RWPE2 (cell line): ENCODE results near the gene CHST12.
"Not testable (repeated sequence)": the region's sequence is repeated elsewhere in the genome, so short reads cannot be mapped to it uniquely, and the experiment has no call there.

Experiments
- ATAC-seq: fragments of 200-7000 bp; cut with Tn5 transposase; 3 replicates; pipeline ENCODE4 v1.9.1; 2021; ENCODE audit warnings: low read depth
- DNase-seq: peaks from one replicate; pipeline ENCODE4 v3.0.0-alpha.2; 2020; ENCODE audit warnings: low spot score
- H3K27ac ChIP-seq: fragments of 450-650 bp; 2 replicates; pipeline ENCODE4 v1.5.1; 2017; ENCODE audit warnings: mild to moderate bottlenecking; ENCODE audit not compliant: poor library complexity, severe bottlenecking
- H3K27me3 ChIP-seq: fragments of 250-450 bp; sonication (Bioruptor Pico); 2 replicates; pipeline ENCODE4 v1.5.1; 2021; ENCODE audit warnings: mild to moderate bottlenecking, moderate library complexity; ENCODE audit not compliant: insufficient read depth, poor library complexity, severe bottlenecking
- H3K36me3 ChIP-seq: fragments of 250-450 bp; sonication (Bioruptor Pico); 2 replicates; pipeline ENCODE4 v1.5.1; 2020; ENCODE audit warnings: low read depth, mild to moderate bottlenecking, moderate library complexity
- H3K4me1 ChIP-seq: fragments of 250-450 bp; sonication (Bioruptor Pico); 2 replicates; pipeline ENCODE4 v1.5.1; 2021; ENCODE audit warnings: mild to moderate bottlenecking, moderate library complexity; ENCODE audit not compliant: insufficient read depth, poor library complexity, severe bottlenecking
- H3K4me3 ChIP-seq: fragments of 250-450 bp; sonication (Bioruptor Pico); 2 replicates; pipeline ENCODE4 v1.5.1; 2021; ENCODE audit warnings: mild to moderate bottlenecking, moderate library complexity; ENCODE audit not compliant: severe bottlenecking
- H3K9me3 ChIP-seq: fragments of 250-450 bp; sonication (Bioruptor Pico); 2 replicates; pipeline ENCODE4 v1.5.1; 2021; ENCODE audit warnings: mild to moderate bottlenecking, moderate library complexity; ENCODE audit not compliant: severe bottlenecking
- TF ChIP-seq, protein P1 (sequence below): fragments of 450-650 bp; IDR thresholded peaks from one replicate; pipeline ENCODE4 v1.5.1; 2017; ENCODE audit warnings: mild to moderate bottlenecking, moderate library complexity; ENCODE audit not compliant: poor library complexity, severe bottlenecking

The CHST12 gene

DNA sequence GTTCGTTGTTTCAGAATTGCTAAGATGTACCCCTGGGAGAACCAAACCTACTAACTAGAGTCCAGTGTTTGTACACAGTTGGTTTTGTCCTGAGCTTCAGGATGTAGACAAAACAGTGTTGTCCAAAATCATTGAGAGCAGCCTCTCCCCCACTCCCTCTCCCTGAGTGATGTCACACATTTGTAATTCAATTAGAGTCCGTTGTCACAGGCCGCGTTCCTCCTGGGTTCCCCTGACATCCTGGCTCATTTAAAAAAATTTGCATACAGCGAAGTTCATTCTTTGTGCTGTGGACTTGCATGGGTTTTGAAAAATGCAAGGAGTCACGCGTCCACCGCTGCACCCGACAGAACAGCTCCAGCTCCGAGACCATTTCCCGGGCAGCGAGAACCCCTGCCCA is 62.5 kb downstream of the CHST12 start:
- H3K4me1 ChIP-seq, result peaks cover under 1% of the 10 kb centered on the region
- ATAC-seq, result no peak
- DNase-seq, result no peak
- no peaks in the 10 kb centered on the region for H3K36me3 ChIP-seq
- no peak overlapping the region for H3K4me3 ChIP-seq
- TF ChIP-seq, protein P1, sequence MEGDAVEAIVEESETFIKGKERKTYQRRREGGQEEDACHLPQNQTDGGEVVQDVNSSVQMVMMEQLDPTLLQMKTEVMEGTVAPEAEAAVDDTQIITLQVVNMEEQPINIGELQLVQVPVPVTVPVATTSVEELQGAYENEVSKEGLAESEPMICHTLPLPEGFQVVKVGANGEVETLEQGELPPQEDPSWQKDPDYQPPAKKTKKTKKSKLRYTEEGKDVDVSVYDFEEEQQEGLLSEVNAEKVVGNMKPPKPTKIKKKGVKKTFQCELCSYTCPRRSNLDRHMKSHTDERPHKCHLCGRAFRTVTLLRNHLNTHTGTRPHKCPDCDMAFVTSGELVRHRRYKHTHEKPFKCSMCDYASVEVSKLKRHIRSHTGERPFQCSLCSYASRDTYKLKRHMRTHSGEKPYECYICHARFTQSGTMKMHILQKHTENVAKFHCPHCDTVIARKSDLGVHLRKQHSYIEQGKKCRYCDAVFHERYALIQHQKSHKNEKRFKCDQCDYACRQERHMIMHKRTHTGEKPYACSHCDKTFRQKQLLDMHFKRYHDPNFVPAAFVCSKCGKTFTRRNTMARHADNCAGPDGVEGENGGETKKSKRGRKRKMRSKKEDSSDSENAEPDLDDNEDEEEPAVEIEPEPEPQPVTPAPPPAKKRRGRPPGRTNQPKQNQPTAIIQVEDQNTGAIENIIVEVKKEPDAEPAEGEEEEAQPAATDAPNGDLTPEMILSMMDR, result no peak
- H3K27me3 ChIP-seq, result no peaks in the 10 kb centered on the region
- no peaks in the 10 kb centered on the region for H3K9me3 ChIP-seq
- H3K27ac ChIP-seq, result no peak overlapping the region

DNA sequence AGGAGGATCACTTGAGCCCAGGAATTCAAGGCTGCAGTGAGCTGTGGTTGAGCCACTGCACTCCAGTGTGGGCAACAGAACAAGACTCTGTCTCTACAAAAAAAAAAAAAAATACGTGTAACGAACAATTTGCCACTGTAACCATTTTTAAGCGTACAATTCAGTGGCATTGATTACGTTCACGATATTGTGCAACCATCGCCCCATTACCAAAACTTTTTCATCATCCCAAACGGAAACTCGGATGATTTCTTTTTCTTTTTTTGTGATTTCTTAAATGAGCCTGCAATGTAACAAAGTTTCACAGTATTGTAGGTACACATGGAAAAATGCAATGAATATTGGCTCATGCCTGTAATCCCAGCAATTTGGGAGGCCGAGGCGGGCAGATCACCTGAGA is 63.3 kb downstream of the CHST12 start:
- Histone ChIP-seq H3K4me3 (no peak overlapping the region), H3K9me3 (no peaks in the 10 kb centered on the region), H3K36me3 (no peaks in the 10 kb centered on the region), H3K27ac (no peak overlapping the region), H3K27me3 (no peaks in the 10 kb centered on the region), H3K4me1 (peaks cover 8% of the 10 kb centered on the region)
- TF ChIP-seq, protein P1, result no peak
- DNase-seq (no peak), ATAC-seq (no peak)

DNA sequence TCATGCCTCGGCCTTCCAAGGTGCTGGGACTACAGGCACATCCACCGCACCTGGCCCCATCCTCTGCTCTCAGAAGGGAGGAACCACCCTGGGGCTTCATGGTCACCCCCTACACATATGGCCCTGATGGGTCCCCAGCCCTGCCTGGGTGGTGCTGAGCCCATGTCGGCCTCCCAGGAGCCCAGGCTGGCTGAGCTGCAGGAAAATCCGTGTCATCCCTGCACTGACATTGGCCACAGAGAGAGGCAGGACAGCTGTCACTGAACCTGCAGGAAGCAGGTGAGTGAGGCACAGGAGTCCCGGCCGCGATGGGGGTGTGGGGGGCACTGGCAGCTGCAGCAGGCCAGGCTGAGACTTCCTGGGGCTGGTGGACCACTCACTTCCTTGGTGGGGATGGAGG is 64.8 kb downstream of the CHST12 start:
- H3K4me1 ChIP-seq, result peaks cover 11% of the 10 kb centered on the region
- TF ChIP-seq, protein P1, result no peak
- DNase-seq, result no peak
- no peak overlapping the region for H3K27ac ChIP-seq
- H3K36me3 ChIP-seq, result no peaks in the 10 kb centered on the region
- no peaks in the 10 kb centered on the region for H3K27me3 ChIP-seq
- no peaks in the 10 kb centered on the region for H3K9me3 ChIP-seq
- H3K4me3 ChIP-seq, result no peak overlapping the region
- ATAC-seq, result no peak

DNA sequence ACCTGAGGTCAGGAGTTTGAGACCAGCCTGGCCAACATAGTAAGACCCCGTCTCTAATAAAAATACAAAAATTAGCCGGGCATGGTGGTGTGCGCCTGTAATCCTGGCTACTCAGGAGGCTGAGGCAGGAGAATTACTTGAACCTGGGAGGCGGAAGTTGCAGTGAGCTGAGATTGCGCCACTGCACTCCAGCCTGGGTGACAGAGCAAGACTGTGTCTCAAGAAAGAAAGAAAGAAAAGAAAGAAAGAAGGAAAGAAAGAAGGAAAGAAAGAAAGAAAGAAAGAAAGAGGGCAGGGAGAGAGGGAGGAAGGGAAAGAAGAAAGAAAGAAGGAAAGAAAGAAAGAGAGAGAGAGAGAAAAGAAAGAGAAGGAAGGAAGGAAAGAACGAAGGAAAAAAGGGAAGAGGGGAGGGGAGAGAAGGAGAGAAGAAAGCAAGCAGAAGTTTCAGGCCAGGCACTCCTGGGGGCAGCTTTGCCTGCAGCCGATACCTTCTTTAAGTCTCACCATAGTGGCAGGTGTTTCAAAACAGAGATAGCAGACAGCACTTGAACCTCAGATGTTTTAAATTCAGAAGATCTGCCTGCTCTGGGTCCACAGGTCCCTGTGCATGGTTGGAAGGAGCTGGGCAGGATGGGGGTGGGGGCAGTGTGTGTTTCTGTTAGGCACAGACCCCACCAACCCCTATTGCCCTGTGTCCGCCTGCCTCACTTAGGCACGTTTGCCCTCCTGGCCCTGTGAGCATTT is 66.2 kb downstream of the CHST12 start:
- H3K4me3 ChIP-seq, H3K27me3 ChIP-seq, H3K27ac ChIP-seq, ATAC-seq, H3K9me3 ChIP-seq, H3K36me3 ChIP-seq, DNase-seq: not testable (repeated sequence)
- TF ChIP-seq, protein P1, result peak; percentile 9
- H3K4me1 ChIP-seq, result peaks cover 11% of the 10 kb centered on the region

DNA sequence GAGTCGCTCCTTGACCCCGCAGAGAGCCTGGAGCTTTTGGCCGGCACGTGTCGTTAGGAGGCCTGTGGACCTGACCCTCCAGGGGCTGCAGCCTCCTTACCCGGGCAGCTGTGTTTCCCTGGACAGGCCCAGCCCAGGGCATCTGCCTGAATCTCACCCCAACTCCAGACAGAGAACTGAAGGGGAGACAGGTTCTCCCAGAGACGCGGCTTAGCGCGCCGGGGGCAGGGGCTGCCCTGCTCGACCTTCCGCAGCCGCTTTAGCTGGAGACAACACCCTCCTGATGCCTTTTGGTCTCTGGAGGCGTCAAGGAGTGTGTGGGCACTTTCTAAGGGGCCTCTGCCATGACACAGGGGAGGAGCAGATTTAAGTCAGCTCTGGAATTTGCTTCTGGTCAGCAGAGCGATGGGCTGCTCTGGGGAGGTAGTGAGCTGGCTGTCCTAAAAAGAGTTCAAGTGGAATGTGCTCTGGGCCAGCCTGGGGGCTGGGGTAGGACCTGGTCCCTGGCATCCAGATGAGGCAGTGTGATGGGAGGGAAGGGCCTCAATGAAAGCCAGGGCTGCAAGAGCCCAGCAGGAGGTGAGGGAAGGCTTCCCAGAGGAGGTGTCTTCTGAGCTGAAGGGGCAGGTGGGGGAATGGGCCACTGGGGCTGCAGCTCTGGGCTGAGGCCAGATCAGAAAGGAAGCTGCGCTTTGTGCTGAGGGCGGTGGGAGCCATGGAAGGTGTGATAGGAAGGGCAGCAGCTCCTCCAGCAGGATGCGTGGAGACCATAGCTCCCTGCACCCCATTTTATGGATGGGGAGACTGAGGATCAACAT is 67.0 kb downstream of the CHST12 start:
- TF ChIP-seq, protein P1, result peak; percentile 5
- no peaks in the 10 kb centered on the region for H3K9me3 ChIP-seq
- H3K4me1 ChIP-seq, result peaks cover 11% of the 10 kb centered on the region
- no peak overlapping the region for H3K4me3 ChIP-seq
- DNase-seq (no peak), ATAC-seq (no peak)
- H3K27ac ChIP-seq, result peak overlapping the region; percentile 63
- no peaks in the 10 kb centered on the region for H3K36me3 ChIP-seq
- H3K27me3 ChIP-seq, result no peaks in the 10 kb centered on the region
